GM19452 (cell line): ENCODE results near the gene MORN3.

Experiments used
- ATAC-seq: cut with Tn5 transposase; IDR thresholded peaks from one replicate; pipeline ENCODE4 v1.9.1; 2021; ENCODE audit not compliant: unreplicated experiment

Gene MORN3

GRCh38 chr12:121610239-121611149 lies 59.0 kb downstream of the MORN3 start:
- ATAC-seq: no peak

GRCh38 chr12:121608301-121608700 lies 61.2 kb downstream of the MORN3 start:
- no peak for ATAC-seq

- no peak for ATAC-seq
Measured at GRCh38 chr12:121603581-121603980, 65.9 kb downstream of the MORN3 start.

GRCh38 chr12:121602766-121603165 lies 66.7 kb downstream of the MORN3 start:
- ATAC-seq: no peak

- no peak for ATAC-seq
Measured at GRCh38 chr12:121600702-121601336, 68.6 kb downstream of the MORN3 start.
